Neural progenitor cell (in vitro differentiated cells): ENCODE measurements around the gene STAT5A. TPM values are rescaled to one million over a fixed set of nuclear protein-coding genes. Genes with fewer than 3 reads are reported as not detected.

Experiments
- DNase-seq: peaks from one replicate; pipeline ENCODE4 v3.0.0-alpha.2; 2016; ENCODE audit warnings: low spot score
- H2AFZ ChIP-seq: fragments of 200-600 bp; sonication (generic); replicated peaks from 2 replicates; pipeline ENCODE4 v1.6.1; 2016; ENCODE audit warnings: antibody characterized with exemption
- H3F3A ChIP-seq: fragments of 200-600 bp; sonication (generic); 2 replicates; pipeline ENCODE4 v1.6.1; 2016; ENCODE audit warnings: antibody characterized with exemption, low read depth
- H3K27ac ChIP-seq: fragments of 200-600 bp; sonication (generic); 2 replicates; pipeline ENCODE4 v1.5.1; 2016; ENCODE audit warnings: mild to moderate bottlenecking
- H3K27me3 ChIP-seq: fragments of 200-600 bp; sonication (generic); 2 replicates; pipeline ENCODE4 v1.6.1; 2016; ENCODE audit warnings: mild to moderate bottlenecking, moderate library complexity
- H3K36me3 ChIP-seq: fragments of 200-600 bp; sonication (generic); 2 replicates; pipeline ENCODE4 v1.5.1; 2016
- H3K4me1 ChIP-seq: fragments of 200-600 bp; sonication (generic); 2 replicates; pipeline ENCODE4 v1.6.1; 2016; ENCODE audit warnings: mixed run types
- H3K4me2 ChIP-seq: fragments of 200-600 bp; sonication (generic); 2 replicates; pipeline ENCODE4 v1.6.1; 2016
- H3K4me3 ChIP-seq: fragments of 200-600 bp; sonication (generic); 2 replicates; pipeline ENCODE4 v1.5.1; 2016
- H3K79me2 ChIP-seq: fragments of 200-600 bp; sonication (generic); 2 replicates; pipeline ENCODE4 v1.6.1; 2016; ENCODE audit warnings: low read depth
- H3K9ac ChIP-seq: fragments of 200-600 bp; sonication (generic); 2 replicates; pipeline ENCODE4 v1.6.1; 2016
- H3K9me3 ChIP-seq: fragments of 200-600 bp; sonication (generic); 2 replicates; pipeline ENCODE4 v1.5.1; 2016; ENCODE audit warnings: low read depth
- H4K20me1 ChIP-seq: fragments of 200-600 bp; sonication (generic); 2 replicates; pipeline ENCODE4 v1.6.1; 2016; ENCODE audit warnings: low read depth
- H3K27ac Mint-ChIP-seq: 3 replicates; pipeline ENCODE4 v1.8.0; 2021; ENCODE audit warnings: mixed read lengths
- H3K27me3 Mint-ChIP-seq: 2 replicates; pipeline ENCODE4 v1.8.0; 2022; ENCODE audit warnings: low read depth, mild to moderate bottlenecking, inconsistent platforms, moderate library complexity, mixed read lengths; ENCODE audit not compliant: insufficient read depth
- H3K36me3 Mint-ChIP-seq: 3 replicates; pipeline ENCODE4 v1.8.0; 2021; ENCODE audit warnings: mixed read lengths
- H3K4me1 Mint-ChIP-seq: 3 replicates; pipeline ENCODE4 v1.8.0; 2021; ENCODE audit warnings: mixed read lengths
- H3K4me3 Mint-ChIP-seq: 3 replicates; pipeline ENCODE4 v1.8.0; 2021; ENCODE audit warnings: mild to moderate bottlenecking, moderate library complexity, mixed read lengths
- H3K9me3 Mint-ChIP-seq: 3 replicates; pipeline ENCODE4 v1.8.0; 2020; ENCODE audit warnings: mixed read lengths
- CTCF ChIP-seq: fragments of 200-600 bp; sonication (generic); IDR thresholded peaks from 2 replicates; pipeline ENCODE4 v1.5.1; 2017; ENCODE audit warnings: antibody characterized with exemption, mild to moderate bottlenecking
- EZH2 ChIP-seq: fragments of 200-600 bp; sonication (generic); IDR thresholded peaks from 2 replicates; pipeline ENCODE4 v1.6.1; 2017; ENCODE audit warnings: antibody characterized with exemption, mild to moderate bottlenecking, moderate library complexity
- EZH2phosphoT487 ChIP-seq: fragments of 200-600 bp; sonication (generic); IDR thresholded peaks from 2 replicates; pipeline ENCODE4 v1.6.1; 2017; ENCODE audit warnings: antibody characterized with exemption
- total RNA-seq: library from RNA; depleted of rRNA; stranded (reverse); fragments of >200 nt; gene quantifications from 2 replicates; pipeline ENCODE4 v1.2.3, GENCODE V29; 2015; ENCODE audit warnings: low replicate concordance

The STAT5A gene
- total RNA-seq, 1 donor from 2014 or later, result 10.0 TPM

- H3K4me1 ChIP-seq, result peaks cover 5% of the 10 kb centered on the region
- TF ChIP-seq EZH2phosphoT487 (no peak), CTCF (peak; percentile 100)
- Mint-ChIP-seq H3K4me3 (no peak overlapping the region), H3K4me1 (peaks cover 4% of the 10 kb centered on the region), H3K36me3 (peaks cover 3% of the 10 kb centered on the region), H3K27me3 (no peaks in the 10 kb centered on the region), H3K9me3 (no peaks in the 10 kb centered on the region), H3K27ac (no peak overlapping the region)
- H3K9me3 ChIP-seq, result no peaks in the 10 kb centered on the region
- peak; percentile 97 for DNase-seq
- peaks cover 3% of the 10 kb centered on the region for H3K79me2 ChIP-seq
- peaks cover 7% of the 10 kb centered on the region for H3K36me3 ChIP-seq
- H2AFZ ChIP-seq, result no peak overlapping the region
- no peaks in the 10 kb centered on the region for H4K20me1 ChIP-seq
- H3K27ac ChIP-seq, result no peak overlapping the region
- peaks cover 11% of the 10 kb centered on the region for H3F3A ChIP-seq
- H3K9ac ChIP-seq, result no peak overlapping the region
- no peak overlapping the region for H3K4me2 ChIP-seq
- H3K4me3 ChIP-seq, result no peak overlapping the region
- no peaks in the 10 kb centered on the region for H3K27me3 ChIP-seq
Measured at GRCh38 chr17:42322382-42323267, 34.3 kb downstream of the STAT5A start.

- Mint-ChIP-seq H3K27ac (peak overlapping the region; percentile 60), H3K4me3 (no peak overlapping the region), H3K27me3 (no peaks in the 10 kb centered on the region), H3K36me3 (peaks cover 3% of the 10 kb centered on the region), H3K9me3 (no peaks in the 10 kb centered on the region), H3K4me1 (peaks cover 4% of the 10 kb centered on the region)
- Histone ChIP-seq H3K9me3 (no peaks in the 10 kb centered on the region), H3K27me3 (no peaks in the 10 kb centered on the region), H3K27ac (no peak overlapping the region), H3K4me3 (no peak overlapping the region), H4K20me1 (no peaks in the 10 kb centered on the region), H3K9ac (no peak overlapping the region), H3K36me3 (peaks cover 7% of the 10 kb centered on the region), H3K4me1 (peaks cover 5% of the 10 kb centered on the region), H2AFZ (no peak overlapping the region), H3F3A (peaks cover 18% of the 10 kb centered on the region), H3K79me2 (peaks cover 4% of the 10 kb centered on the region), H3K4me2 (no peak overlapping the region)
- TF ChIP-seq CTCF (no peak), EZH2 (no peak), EZH2phosphoT487 (no peak)
- no peak for DNase-seq
Measured at GRCh38 chr17:42323268-42323773, 35.0 kb downstream of the STAT5A start.

- Mint-ChIP-seq H3K36me3 (no peaks in the 10 kb centered on the region), H3K27ac (no peak overlapping the region), H3K4me3 (no peak overlapping the region), H3K27me3 (no peaks in the 10 kb centered on the region), H3K4me1 (peaks cover 20% of the 10 kb centered on the region), H3K9me3 (no peaks in the 10 kb centered on the region)
- Histone ChIP-seq H3K4me3 (no peak overlapping the region), H3K4me2 (no peak overlapping the region), H3K9ac (no peak overlapping the region), H4K20me1 (no peaks in the 10 kb centered on the region), H3K9me3 (no peaks in the 10 kb centered on the region), H3F3A (peaks cover 35% of the 10 kb centered on the region), H3K36me3 (peaks cover 7% of the 10 kb centered on the region), H3K4me1 (peaks cover 20% of the 10 kb centered on the region), H3K27ac (no peak overlapping the region), H3K27me3 (no peaks in the 10 kb centered on the region), H2AFZ (no peak overlapping the region), H3K79me2 (peaks cover 4% of the 10 kb centered on the region)
- TF ChIP-seq EZH2phosphoT487 (no peak), CTCF (no peak)
- no peak for DNase-seq
Measured at GRCh38 chr17:42325026-42325425, 36.7 kb downstream of the STAT5A start.
